Measurements from ENCODE around the gene COX7A2. TPM values are rescaled to one million over a fixed set of nuclear protein-coding genes. Genes with fewer than 3 reads are reported as not detected.

Gene COX7A2
- total and polyA plus RNA-seq, 2 donors (not counting 1 experiment from before 2014, with no cell fraction given): 83.8 to 160 TPM

GRCh38 chr6:75209184-75209723, 34.3 kb downstream of the COX7A2 start:
- peak overlapping the region; percentile 64 for H3K4me2 ChIP-seq (replicated peaks; ENCODE audit: low read depth, low read length, poor library complexity, severe bottlenecking)
- DNase-seq: no peak
- peaks cover 46 to 47% of the 10 kb centered on the region in 2 donors for H3K4me1 ChIP-seq (ENCODE audit: control insufficient read depth in 2 of 2, insufficient read depth in 2 of 2, low read length in 2 of 2)
- WGBS (ENCODE audit: insufficient coverage): 80% methylated on average over 3 of the region's 7 CpGs
- H3K4me3 ChIP-seq (ENCODE audit: control extremely low read depth in 1 of 5, extremely low read depth in 1 of 5, insufficient read depth in 1 of 5, low read depth in 2 of 5, low read length in 4 of 5): no peak overlapping the region
- no peak overlapping the region for H3K27ac Mint-ChIP-seq
- POLR2A ChIA-PET: no interaction called here
- peaks cover 0 to 65% (median 47%) of the 10 kb centered on the region in 4 experiments for H3K27me3 ChIP-seq (replicated peaks in 1 of 4; ENCODE audit: control extremely low read depth in 1 of 4, control insufficient read depth in 3 of 4, insufficient read depth in 4 of 4, low read length in 3 of 4)
- intact Hi-C loops (cut with micrococcal nuclease): loop anchor here (1.0 to 2.0 kb wide), 2 partner anchors 1354 to 1534 kb away; no protein-coding TSS in a partner anchor
- no peaks in the 10 kb centered on the region for H4K20me1 ChIP-seq (ENCODE audit: control insufficient read depth, insufficient read depth, low read length, poor library complexity, severe bottlenecking)
- peak overlapping the region; percentile 64 for H2AFZ ChIP-seq (ENCODE audit: insufficient read depth, low read depth, low read length, poor library complexity, severe bottlenecking)
- no peaks in the 10 kb centered on the region for H3K36me3 ChIP-seq (replicated peaks in 1 of 2; ENCODE audit: control extremely low read depth in 1 of 2, control insufficient read depth in 1 of 2, extremely low read depth in 1 of 2, insufficient read depth in 2 of 2, low read length in 1 of 2)
- H3K9me3 Mint-ChIP-seq (ENCODE audit: insufficient read depth): no peaks in the 10 kb centered on the region
- ATAC-seq (ENCODE audit: low read depth): no peak
- no peak overlapping the region for H3K9ac ChIP-seq (ENCODE audit: low read length)
- TF ChIP-seq EZH2 (IDR thresholded peaks at IDR 0.05; ENCODE audit: borderline replicate concordance, insufficient read depth, low read depth, low read length, poor library complexity, severe bottlenecking): no peak
- TF ChIP-seq, protein P1, sequence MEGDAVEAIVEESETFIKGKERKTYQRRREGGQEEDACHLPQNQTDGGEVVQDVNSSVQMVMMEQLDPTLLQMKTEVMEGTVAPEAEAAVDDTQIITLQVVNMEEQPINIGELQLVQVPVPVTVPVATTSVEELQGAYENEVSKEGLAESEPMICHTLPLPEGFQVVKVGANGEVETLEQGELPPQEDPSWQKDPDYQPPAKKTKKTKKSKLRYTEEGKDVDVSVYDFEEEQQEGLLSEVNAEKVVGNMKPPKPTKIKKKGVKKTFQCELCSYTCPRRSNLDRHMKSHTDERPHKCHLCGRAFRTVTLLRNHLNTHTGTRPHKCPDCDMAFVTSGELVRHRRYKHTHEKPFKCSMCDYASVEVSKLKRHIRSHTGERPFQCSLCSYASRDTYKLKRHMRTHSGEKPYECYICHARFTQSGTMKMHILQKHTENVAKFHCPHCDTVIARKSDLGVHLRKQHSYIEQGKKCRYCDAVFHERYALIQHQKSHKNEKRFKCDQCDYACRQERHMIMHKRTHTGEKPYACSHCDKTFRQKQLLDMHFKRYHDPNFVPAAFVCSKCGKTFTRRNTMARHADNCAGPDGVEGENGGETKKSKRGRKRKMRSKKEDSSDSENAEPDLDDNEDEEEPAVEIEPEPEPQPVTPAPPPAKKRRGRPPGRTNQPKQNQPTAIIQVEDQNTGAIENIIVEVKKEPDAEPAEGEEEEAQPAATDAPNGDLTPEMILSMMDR (IDR thresholded peaks at IDR 0.05): peak; percentile 28
- H3K4me1 Mint-ChIP-seq: peaks cover 48% of the 10 kb centered on the region
- peak overlapping the region; percentile 80 for H3K4me3 Mint-ChIP-seq
- no peak overlapping the region for H3K27ac ChIP-seq (ENCODE audit: low read length in 2 of 2)
- H3K79me2 ChIP-seq (ENCODE audit: control insufficient read depth, insufficient read depth, low read length): no peaks in the 10 kb centered on the region
- peaks cover 64% of the 10 kb centered on the region for H3K27me3 Mint-ChIP-seq
- H3K9me3 ChIP-seq (ENCODE audit: control extremely low read depth in 1 of 3, control insufficient read depth in 2 of 3, insufficient read depth in 1 of 3, low read length in 2 of 3): peaks cover 0 to 32% (median 0%) of the 10 kb centered on the region in 3 donors
- CTCF ChIA-PET: interaction anchor here (0.6 to 10.7 kb wide), 35 partner anchors 9 to 1598 kb away, joined by 3 to 388 read pairs (median 5); partner anchors contain the start of genes COX7A2 and TMEM30A

Data from B cell (primary cell).